ENCODE data around the gene TOM1L1.
"Not testable (repeated sequence)": the region's sequence is repeated elsewhere in the genome, so short reads cannot be mapped to it uniquely, and the experiment has no call there.

Gene TOM1L1

GRCh38 chr17:54900457-54901229 is at the start of gene TOM1L1:
TOM1L1 (plus strand) TSS chr17:54900852; CDS start chr17:54900866, 14 bp downstream.
- no peak for DNase-seq (ENCODE audit: low read depth in 2 of 2)

GRCh38 chr17:54859187-54859586 is 41.5 kb upstream of the TOM1L1 start:
- DNase-seq (ENCODE audit: low read depth in 2 of 2), result no peak

- DNase-seq (ENCODE audit: low read depth in 2 of 2), result no peak
Observed at GRCh38 chr17:54860617-54861470, 39.8 kb upstream of the TOM1L1 start.

- DNase-seq (ENCODE audit: low read depth in 2 of 2), result no peak
Observed at GRCh38 chr17:54861471-54861983, 39.1 kb upstream of the TOM1L1 start.

GRCh38 chr17:54863176-54863575 is 37.5 kb upstream of the TOM1L1 start:
- no peak for DNase-seq (ENCODE audit: low read depth in 2 of 2)

GRCh38 chr17:54864070-54864469 is 36.6 kb upstream of the TOM1L1 start:
- no peak for DNase-seq (ENCODE audit: low read depth in 2 of 2)

GRCh38 chr17:54864636-54865356 is 35.9 kb upstream of the TOM1L1 start:
- no peak for DNase-seq (ENCODE audit: low read depth in 2 of 2)

- DNase-seq (ENCODE audit: low read depth in 2 of 2), result no peak
Observed at GRCh38 chr17:54867634-54868033, 33.0 kb upstream of the TOM1L1 start.

- DNase-seq (ENCODE audit: low read depth in 2 of 2), result no peak
Observed at GRCh38 chr17:54870671-54871175, 29.9 kb upstream of the TOM1L1 start.

GRCh38 chr17:54875906-54876305 is 24.7 kb upstream of the TOM1L1 start:
- not testable (repeated sequence) for DNase-seq (ENCODE audit: low read depth in 2 of 2)

- no peak for DNase-seq (ENCODE audit: low read depth in 2 of 2)
Observed at GRCh38 chr17:54876656-54877195, 23.9 kb upstream of the TOM1L1 start.

GRCh38 chr17:54881255-54881972 is 19.2 kb upstream of the TOM1L1 start:
- no peak for DNase-seq (ENCODE audit: low read depth in 2 of 2)

GRCh38 chr17:54882371-54882770 is 18.3 kb upstream of the TOM1L1 start:
- DNase-seq (ENCODE audit: low read depth in 2 of 2), result no peak

GRCh38 chr17:54882950-54883349 is 17.7 kb upstream of the TOM1L1 start:
- DNase-seq (ENCODE audit: low read depth in 2 of 2), result no peak

GRCh38 chr17:54883939-54884338 is 16.7 kb upstream of the TOM1L1 start:
- no peak for DNase-seq (ENCODE audit: low read depth in 2 of 2)

GRCh38 chr17:54887787-54888186 is 12.9 kb upstream of the TOM1L1 start:
- DNase-seq (ENCODE audit: low read depth in 2 of 2), result no peak

- DNase-seq (ENCODE audit: low read depth in 2 of 2), result no peak
Observed at GRCh38 chr17:54888254-54888653, 12.4 kb upstream of the TOM1L1 start.

- DNase-seq (ENCODE audit: low read depth in 2 of 2), result no peak
Observed at GRCh38 chr17:54888981-54889380, 11.7 kb upstream of the TOM1L1 start.

GRCh38 chr17:54891176-54891821 is 9.4 kb upstream of the TOM1L1 start:
- DNase-seq (ENCODE audit: low read depth in 2 of 2), result no peak

- DNase-seq (ENCODE audit: low read depth in 2 of 2), result no peak
Observed at GRCh38 chr17:54892360-54892759, 8.3 kb upstream of the TOM1L1 start.

Measured in stimulated activated CD8-positive, alpha-beta memory T cell treated with anti-CD3 and anti-CD28 coated beads, Interleukin-15, amount 100 ng/mL, for 4 hours (primary cell).